Thoracic aorta (tissue), 2 donors: Measurements from ENCODE around the gene SF3B4. TPM values are rescaled to one million over a fixed set of nuclear protein-coding genes. Genes with fewer than 3 reads are reported as not detected.
A peak's percentile ranks its signal among the peaks of the same experiment; 100 is the strongest.
"Not testable (repeated sequence)": the region's sequence is repeated elsewhere in the genome, so short reads cannot be mapped to it uniquely, and the experiment has no call there.

Experiments used
- ATAC-seq: fragments of 150-250 bp; one replicate; pipeline ENCODE4 v1.8.0; 2017; ENCODE audit warnings: low read depth; ENCODE audit not compliant: insufficient number of reproducible peaks, low FRiP score
- DNase-seq: peaks from one replicate; pipeline ENCODE4 v3.0.0-alpha.2; 2020; ENCODE audit warnings: low spot score
- H3K27ac ChIP-seq, 2 donors: fragments of 200-600 bp; sonication (generic); 1 replicate in 1 of 2; 2 replicates in 1 of 2; pipeline ENCODE4 v1.5.1; 2016; ENCODE audit warnings: mild to moderate bottlenecking in 2 of 2, moderate library complexity in 2 of 2
- H3K27me3 ChIP-seq: fragments of 200-600 bp; sonication (generic); replicated peaks from 2 replicates; pipeline ENCODE4 v1.6.0; 2016; ENCODE audit warnings: mild to moderate bottlenecking; ENCODE audit not compliant: insufficient read depth
- H3K36me3 ChIP-seq: fragments of 200-600 bp; sonication (generic); one replicate; pipeline ENCODE4 v1.5.1; 2016
- H3K4me1 ChIP-seq, 2 donors: fragments of 200-600 bp; sonication (generic); 1 replicate in 1 of 2; 2 replicates in 1 of 2; pipeline versions ENCODE4 v1.5.1 to v1.6.0; 2016; ENCODE audit warnings: low read depth in 2 of 2, mild to moderate bottlenecking in 1 of 2; ENCODE audit not compliant: control insufficient read depth in 1 of 2
- H3K4me3 ChIP-seq: fragments of 200-600 bp; sonication (generic); 2 replicates; pipeline ENCODE4 v1.5.1; 2016; ENCODE audit warnings: mild to moderate bottlenecking
- H3K9me3 ChIP-seq: fragments of 200-600 bp; sonication (generic); 2 replicates; pipeline ENCODE4 v1.5.1; 2016
- total RNA-seq, 2 donors: library from RNA; depleted of rRNA; stranded (reverse); fragments of >200 nt; gene quantifications; one replicate each; pipeline versions ENCODE4 v1.1.0 to v1.2.3, GENCODE V29; 2016
- TF ChIP-seq, protein P1 (sequence below): fragments of 200-600 bp; sonication (generic); IDR thresholded peaks from one replicate; pipeline ENCODE4 v1.5.1; 2019; ENCODE audit warnings: antibody characterized with exemption

Gene SF3B4
- total RNA-seq, 2 donors from 2014 or later: 14.5 to 15.4 TPM

DNA sequence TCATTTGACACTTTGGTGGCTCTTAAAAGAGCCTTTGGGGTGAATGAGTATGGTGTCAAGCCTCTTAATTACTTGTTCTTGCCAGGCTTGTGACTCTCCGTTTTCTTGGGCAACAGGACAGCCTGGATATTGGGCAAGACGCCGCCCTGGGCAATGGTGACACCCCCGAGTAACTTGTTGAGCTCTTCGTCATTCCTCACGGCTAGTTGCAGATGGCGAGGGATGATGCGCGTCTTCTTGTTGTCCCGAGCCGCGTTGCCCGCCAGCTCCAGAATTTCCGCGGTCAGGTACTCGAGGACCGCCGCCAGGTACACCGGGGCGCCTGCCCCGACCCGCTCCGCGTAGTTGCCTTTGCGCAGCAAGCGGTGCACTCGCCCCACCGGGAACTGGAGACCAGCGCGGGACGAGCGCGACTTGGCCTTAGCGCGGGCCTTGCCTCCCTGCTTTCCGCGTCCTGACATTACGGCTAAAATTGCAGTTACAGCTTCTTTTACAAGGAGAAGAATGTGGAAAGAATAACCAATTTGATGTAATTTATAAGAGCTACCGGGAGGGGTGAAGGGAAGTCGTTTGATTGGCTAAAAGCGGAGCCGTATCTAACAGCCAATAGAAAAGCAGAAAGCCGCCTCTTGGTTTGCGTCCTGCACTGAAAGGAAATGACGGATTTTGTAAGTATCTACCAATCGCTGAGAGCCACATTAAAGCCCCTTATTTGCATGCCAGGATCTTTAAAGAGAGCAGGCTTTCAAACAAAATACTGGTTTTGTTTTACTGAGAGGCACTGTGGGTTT, 40.0 kb downstream of the SF3B4 start:
- H3K4me3 ChIP-seq: peak overlapping the region; percentile 76
- peak overlapping the region; percentile 88 to 100 for H3K27ac ChIP-seq
- no peaks in the 10 kb centered on the region for H3K36me3 ChIP-seq
- TF ChIP-seq, protein P1, sequence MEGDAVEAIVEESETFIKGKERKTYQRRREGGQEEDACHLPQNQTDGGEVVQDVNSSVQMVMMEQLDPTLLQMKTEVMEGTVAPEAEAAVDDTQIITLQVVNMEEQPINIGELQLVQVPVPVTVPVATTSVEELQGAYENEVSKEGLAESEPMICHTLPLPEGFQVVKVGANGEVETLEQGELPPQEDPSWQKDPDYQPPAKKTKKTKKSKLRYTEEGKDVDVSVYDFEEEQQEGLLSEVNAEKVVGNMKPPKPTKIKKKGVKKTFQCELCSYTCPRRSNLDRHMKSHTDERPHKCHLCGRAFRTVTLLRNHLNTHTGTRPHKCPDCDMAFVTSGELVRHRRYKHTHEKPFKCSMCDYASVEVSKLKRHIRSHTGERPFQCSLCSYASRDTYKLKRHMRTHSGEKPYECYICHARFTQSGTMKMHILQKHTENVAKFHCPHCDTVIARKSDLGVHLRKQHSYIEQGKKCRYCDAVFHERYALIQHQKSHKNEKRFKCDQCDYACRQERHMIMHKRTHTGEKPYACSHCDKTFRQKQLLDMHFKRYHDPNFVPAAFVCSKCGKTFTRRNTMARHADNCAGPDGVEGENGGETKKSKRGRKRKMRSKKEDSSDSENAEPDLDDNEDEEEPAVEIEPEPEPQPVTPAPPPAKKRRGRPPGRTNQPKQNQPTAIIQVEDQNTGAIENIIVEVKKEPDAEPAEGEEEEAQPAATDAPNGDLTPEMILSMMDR: no peak
- no peaks in the 10 kb centered on the region for H3K9me3 ChIP-seq
- ATAC-seq: peak; percentile 87
- no peaks in the 10 kb centered on the region for H3K27me3 ChIP-seq
- peaks cover 6 to 21% of the 10 kb centered on the region in 2 donors for H3K4me1 ChIP-seq
- DNase-seq: peak; percentile 69

DNA sequence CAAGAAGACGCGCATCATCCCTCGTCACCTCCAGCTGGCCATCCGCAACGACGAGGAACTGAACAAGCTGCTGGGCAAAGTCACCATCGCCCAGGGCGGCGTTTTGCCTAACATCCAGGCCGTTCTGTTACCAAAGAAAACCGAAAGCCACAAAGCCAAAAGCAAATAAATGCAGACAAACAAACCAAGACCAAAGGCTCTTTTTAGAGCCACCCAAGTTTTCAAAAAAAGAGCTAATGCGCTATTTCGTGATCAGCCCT, 40.5 kb downstream of the SF3B4 start:
- ATAC-seq, H3K36me3 ChIP-seq, H3K27me3 ChIP-seq, H3K9me3 ChIP-seq, DNase-seq: not testable (repeated sequence)
- peak overlapping the region; percentile 88 to 100 for H3K27ac ChIP-seq
- peaks cover 6 to 21% of the 10 kb centered on the region in 2 donors for H3K4me1 ChIP-seq
- peak overlapping the region; percentile 76 for H3K4me3 ChIP-seq

GRCh38 chr1:149886396-149887195, 41.0 kb downstream of the SF3B4 start:
- Histone ChIP-seq H3K9me3 (no peaks in the 10 kb centered on the region), H3K4me1 (peaks cover 6 to 21% of the 10 kb centered on the region in 2 donors), H3K36me3 (no peaks in the 10 kb centered on the region), H3K27ac (peak overlapping the region; percentile 88 to 100), H3K27me3 (no peaks in the 10 kb centered on the region), H3K4me3 (peak overlapping the region; percentile 76)
- TF ChIP-seq, protein P1: no peak
- DNase-seq (peak; percentile 80), ATAC-seq (peak; percentile 85)

DNA sequence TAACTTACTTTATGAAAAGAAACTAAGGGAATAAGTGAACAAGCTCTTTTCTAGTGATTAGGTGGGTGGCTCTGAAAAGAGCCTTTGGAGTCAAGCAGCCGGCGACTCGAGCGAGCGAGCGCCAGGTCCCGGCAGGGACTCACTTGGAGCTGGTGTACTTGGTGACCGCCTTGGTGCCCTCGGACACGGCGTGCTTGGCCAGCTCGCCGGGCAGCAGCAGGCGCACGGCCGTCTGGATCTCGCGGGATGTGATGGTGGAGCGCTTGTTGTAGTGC, 41.5 kb downstream of the SF3B4 start:
- Histone ChIP-seq H3K27ac (peak overlapping the region; percentile 88 to 100), H3K4me3 (peak overlapping the region; percentile 76), H3K4me1 (peaks cover 6 to 21% of the 10 kb centered on the region in 2 donors)
- not testable (repeated sequence) for DNase-seq, ATAC-seq, H3K36me3 ChIP-seq, H3K9me3 ChIP-seq, H3K27me3 ChIP-seq

GRCh38 chr1:149885339-149886120, 42.1 kb downstream of the SF3B4 start:
- TF ChIP-seq, protein P1: no peak
- peak overlapping the region; percentile 88 to 100 for H3K27ac ChIP-seq
- H3K4me1 ChIP-seq: peaks cover 6 to 21% of the 10 kb centered on the region in 2 donors
- H3K27me3 ChIP-seq: no peaks in the 10 kb centered on the region
- ATAC-seq: peak; percentile 1
- H3K4me3 ChIP-seq: peak overlapping the region; percentile 76
- no peaks in the 10 kb centered on the region for H3K9me3 ChIP-seq
- peak; percentile 66 for DNase-seq
- no peaks in the 10 kb centered on the region for H3K36me3 ChIP-seq
